GM12878 (cell line): ENCODE results near the gene CFLAR. TPM values are rescaled to one million over a fixed set of nuclear protein-coding genes. Genes with fewer than 3 reads are reported as not detected.

Experiments used
- CBX5 ChIP-seq: sonication (generic); IDR thresholded peaks from 2 replicates; pipeline ENCODE4 v1.6.1; 2016; ENCODE audit warnings: low read depth, moderate library complexity, mild to moderate bottlenecking, inconsistent platforms
- EP300 ChIP-seq, 2 experiments: fragments of 150-350 bp in 1 of 2; IDR thresholded peaks; 2 replicates each; pipeline ENCODE4 v1.6.1; 2011 to 2012; ENCODE audit warnings: low read depth in 2 of 2, low read length in 2 of 2, borderline replicate concordance in 1 of 2, improper control_type of control experiment in 1 of 2, inconsistent platforms in 1 of 2; ENCODE audit not compliant: control insufficient read depth in 1 of 2
- FOS ChIP-seq: IDR thresholded peaks from 3 replicates; pipeline ENCODE4 v1.6.1; 2011; ENCODE audit warnings: borderline replicate concordance; ENCODE audit not compliant: insufficient read length; ENCODE audit errors: extremely low read depth
- FOXM1 ChIP-seq: IDR thresholded peaks from 2 replicates; pipeline ENCODE4 v1.6.1; 2012; ENCODE audit warnings: low read depth, mild to moderate bottlenecking, inconsistent platforms, low read length, moderate library complexity
- HDGF ChIP-seq: fragments of 450-650 bp; IDR thresholded peaks from 2 replicates; pipeline ENCODE4 v1.6.1; 2016; ENCODE audit warnings: antibody characterized with exemption
- JUNB ChIP-seq: IDR thresholded peaks from 2 replicates; pipeline ENCODE4 v1.6.1; 2016; ENCODE audit warnings: antibody characterized with exemption, mild to moderate bottlenecking
- TAF1 ChIP-seq: IDR thresholded peaks from 2 replicates; pipeline ENCODE4 v1.6.1; 2011; ENCODE audit warnings: mild to moderate bottlenecking, low read depth, low read length, borderline replicate concordance
- polyA plus RNA-seq, 11 experiments: library from polyadenylated mRNA; depleted of rRNA in 4 of 11; unstranded in 6 of 11; stranded (reverse) in 5 of 11; fragments of >200 nt; fragmentation: Nextera tagmentation in 4 of 11; fragmentation: Illumina TruSeq in 1 of 11; extraction: Ambion mirVana in 4 of 11; extraction: Trizol in 1 of 11; gene quantifications; 1 replicate in 1 of 11; 2 replicates in 10 of 11; pipeline versions ENCODE4 v1.2.1 to v1.2.3, GENCODE V29; 2011 to 2016; ENCODE audit warnings: inconsistent platforms in 2 of 11, missing spikeins in 2 of 11, low read depth in 1 of 11
- total RNA-seq, 4 experiments: library from RNA; depleted of rRNA in 3 of 4; stranded (reverse); fragments of >200 nt in 3 of 4; fragmentation: Illumina TruSeq in 1 of 4; extraction: Trizol in 1 of 4; gene quantifications; 2 replicates each; pipeline versions ENCODE4 v1.2.1 to v1.2.3, GENCODE V29; 2013 to 2021
- TF ChIP-seq, protein P1 (sequence below): IDR thresholded peaks from 2 replicates; pipeline ENCODE4 v1.6.1; 2012; ENCODE audit warnings: low read length, inconsistent platforms
- TF ChIP-seq, protein P2 (sequence below): fragments of 450-650 bp; IDR thresholded peaks from 2 replicates; pipeline ENCODE4 v1.6.1; 2016; ENCODE audit warnings: mild to moderate bottlenecking
- TF ChIP-seq, protein P3 (sequence below): IDR thresholded peaks from 2 replicates; pipeline ENCODE4 v1.6.1; 2011; ENCODE audit warnings: low read depth, mild to moderate bottlenecking, low read length, moderate library complexity, borderline replicate concordance; ENCODE audit errors: extremely low read depth

The CFLAR gene
- total and polyA plus RNA-seq, 10 of the 15 experiments (the other 5 are each of a cell fraction or from before 2014, with no cell fraction given), result 80.6 to 181 (median 101) TPM

DNA sequence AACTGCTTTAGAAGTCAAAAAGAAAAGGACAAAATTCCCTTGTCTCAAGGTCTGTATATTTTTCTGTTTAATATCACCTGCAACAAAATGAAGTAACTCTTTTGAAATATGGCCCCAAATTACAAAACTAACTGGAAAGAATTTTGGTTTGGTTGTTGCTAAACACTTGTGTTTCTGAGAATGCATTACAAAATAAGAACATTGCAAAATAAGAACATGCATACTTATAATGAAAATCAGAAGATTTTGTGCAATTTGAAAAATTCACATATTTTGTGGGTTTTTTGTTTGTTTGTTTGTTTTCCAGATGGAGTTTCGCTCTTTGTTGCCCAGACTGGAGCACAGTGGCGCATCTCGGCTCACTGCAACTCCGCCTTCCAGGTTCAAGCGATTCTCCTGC lies 22.4 kb upstream of the CFLAR start (continued):
- TF ChIP-seq, protein P1, sequence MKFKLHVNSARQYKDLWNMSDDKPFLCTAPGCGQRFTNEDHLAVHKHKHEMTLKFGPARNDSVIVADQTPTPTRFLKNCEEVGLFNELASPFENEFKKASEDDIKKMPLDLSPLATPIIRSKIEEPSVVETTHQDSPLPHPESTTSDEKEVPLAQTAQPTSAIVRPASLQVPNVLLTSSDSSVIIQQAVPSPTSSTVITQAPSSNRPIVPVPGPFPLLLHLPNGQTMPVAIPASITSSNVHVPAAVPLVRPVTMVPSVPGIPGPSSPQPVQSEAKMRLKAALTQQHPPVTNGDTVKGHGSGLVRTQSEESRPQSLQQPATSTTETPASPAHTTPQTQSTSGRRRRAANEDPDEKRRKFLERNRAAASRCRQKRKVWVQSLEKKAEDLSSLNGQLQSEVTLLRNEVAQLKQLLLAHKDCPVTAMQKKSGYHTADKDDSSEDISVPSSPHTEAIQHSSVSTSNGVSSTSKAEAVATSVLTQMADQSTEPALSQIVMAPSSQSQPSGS, result no peak
- TF ChIP-seq CBX5 (no peak), FOXM1 (no peak), TAF1 (no peak), FOS (no peak), JUNB (no peak), HDGF (no peak), EP300 (IDR thresholded peaks at IDR 0.05; ENCODE audit: borderline replicate concordance in 1 of 2, control insufficient read depth in 1 of 2, low read depth in 2 of 2, low read length in 2 of 2) (no peak)
- TF ChIP-seq, protein P2, sequence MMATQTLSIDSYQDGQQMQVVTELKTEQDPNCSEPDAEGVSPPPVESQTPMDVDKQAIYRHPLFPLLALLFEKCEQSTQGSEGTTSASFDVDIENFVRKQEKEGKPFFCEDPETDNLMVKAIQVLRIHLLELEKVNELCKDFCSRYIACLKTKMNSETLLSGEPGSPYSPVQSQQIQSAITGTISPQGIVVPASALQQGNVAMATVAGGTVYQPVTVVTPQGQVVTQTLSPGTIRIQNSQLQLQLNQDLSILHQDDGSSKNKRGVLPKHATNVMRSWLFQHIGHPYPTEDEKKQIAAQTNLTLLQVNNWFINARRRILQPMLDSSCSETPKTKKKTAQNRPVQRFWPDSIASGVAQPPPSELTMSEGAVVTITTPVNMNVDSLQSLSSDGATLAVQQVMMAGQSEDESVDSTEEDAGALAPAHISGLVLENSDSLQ, result no peak
- TF ChIP-seq, protein P3, sequence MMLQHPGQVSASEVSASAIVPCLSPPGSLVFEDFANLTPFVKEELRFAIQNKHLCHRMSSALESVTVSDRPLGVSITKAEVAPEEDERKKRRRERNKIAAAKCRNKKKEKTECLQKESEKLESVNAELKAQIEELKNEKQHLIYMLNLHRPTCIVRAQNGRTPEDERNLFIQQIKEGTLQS, result no peak
- TF ChIP-seq, all 136 proteins: peak for 0
